ENCODE data around the gene EFHB.

- TF ChIP-seq CTCF (conservative IDR thresholded peaks at IDR 0.05; ENCODE audit: low read depth, low read length) (no peak), EZH2 (IDR thresholded peaks at IDR 0.05; ENCODE audit: low read length, unreplicated experiment) (no peak)
Observed at GRCh38 chr3:19959505-19959904, 25.5 kb upstream of the EFHB start.

Measured in PC-3 (cell line).